ENCODE measurements around the gene AP4E1.
"Not testable (repeated sequence)": the region's sequence is repeated elsewhere in the genome, so short reads cannot be mapped to it uniquely, and the experiment has no call there.

AP4E1 gene

DNA sequence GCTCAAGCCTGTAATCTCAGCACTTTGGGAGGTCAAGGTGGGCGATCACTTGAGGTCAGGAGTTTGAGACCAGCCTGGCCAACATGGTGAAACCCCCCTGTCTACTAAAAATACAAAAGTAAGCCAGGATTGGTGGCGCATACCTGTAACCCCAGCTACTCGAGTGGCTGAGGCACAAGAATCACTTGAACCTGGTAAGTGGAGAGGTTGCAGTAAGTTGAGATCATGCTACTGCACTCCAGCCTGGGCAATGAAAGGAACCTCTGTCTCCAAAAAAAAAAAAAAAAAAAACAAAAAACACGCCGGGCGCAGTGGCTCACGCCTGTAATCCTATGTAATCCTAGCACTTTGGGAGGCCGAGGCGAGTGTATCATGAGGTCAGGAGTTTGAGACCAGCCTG lies 18.9 kb upstream of the AP4E1 start:
- DNase-seq (ENCODE audit: low spot score): no peak

GRCh38 chr15:50890751-50891150 lies 17.7 kb upstream of the AP4E1 start:
- no peak for DNase-seq (ENCODE audit: low spot score)

DNA sequence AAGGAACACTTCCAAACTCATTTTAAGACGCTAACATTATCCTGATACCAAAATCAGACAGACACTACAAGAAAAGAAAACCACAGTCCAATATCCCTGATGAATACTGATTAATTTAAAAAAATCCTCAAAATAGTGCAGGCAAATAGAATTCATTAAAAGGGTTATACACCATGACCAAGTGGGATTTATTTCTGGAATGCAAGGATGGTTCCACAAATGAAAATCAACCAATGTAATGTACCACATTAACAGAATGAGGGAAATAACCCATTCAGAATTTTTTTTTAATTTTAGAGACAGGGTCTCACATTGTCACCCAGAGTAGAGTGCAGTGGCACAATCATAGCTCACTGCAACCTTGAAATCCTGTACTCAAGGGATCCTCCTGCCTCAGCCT lies 17.3 kb upstream of the AP4E1 start:
- DNase-seq (ENCODE audit: low spot score): no peak

- no peak for DNase-seq (ENCODE audit: low spot score)
These were observed 14.5 kb upstream of the AP4E1 start for GRCh38 chr15:50893976-50894375.

DNA sequence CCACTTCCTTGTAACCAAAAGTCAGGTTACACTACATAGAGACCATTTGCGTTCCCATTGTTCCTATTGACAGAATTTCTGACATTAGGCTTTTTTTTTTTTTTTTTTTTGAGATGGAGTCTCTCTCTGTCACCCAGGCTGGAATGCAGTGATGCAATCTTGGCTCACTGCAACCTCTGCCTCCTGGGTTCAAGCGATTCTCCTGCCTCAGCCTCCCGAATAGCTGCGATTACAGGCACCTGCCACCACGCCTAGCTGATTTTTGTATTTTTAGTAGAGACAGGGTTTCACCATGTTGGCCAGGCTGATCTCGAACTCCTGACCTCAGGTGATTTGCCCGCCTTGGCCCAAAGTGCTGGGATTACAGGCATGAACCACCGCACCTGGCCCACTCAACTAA lies 7.1 kb upstream of the AP4E1 start:
- not testable (repeated sequence) for DNase-seq (ENCODE audit: low spot score)

DNA sequence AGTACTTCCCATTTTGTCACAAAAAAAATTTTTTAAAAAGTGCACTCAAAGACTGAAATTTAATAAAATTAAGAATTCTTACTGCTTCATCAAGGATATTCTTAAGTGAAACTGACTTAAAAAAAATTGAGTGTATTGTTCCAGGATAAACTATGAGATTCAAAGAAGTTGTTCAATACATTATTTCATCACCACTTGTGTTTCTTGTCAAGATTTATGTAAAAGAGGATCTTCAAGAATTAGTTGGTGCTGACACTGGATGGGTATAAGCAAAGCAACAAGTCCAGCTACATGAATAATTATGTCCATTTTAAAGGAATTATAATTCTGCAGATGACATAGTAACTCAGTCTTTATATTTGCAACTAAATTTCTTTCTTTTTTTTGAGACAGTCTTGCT lies 4.3 kb upstream of the AP4E1 start:
- no peak for DNase-seq (ENCODE audit: low spot score)

DNA sequence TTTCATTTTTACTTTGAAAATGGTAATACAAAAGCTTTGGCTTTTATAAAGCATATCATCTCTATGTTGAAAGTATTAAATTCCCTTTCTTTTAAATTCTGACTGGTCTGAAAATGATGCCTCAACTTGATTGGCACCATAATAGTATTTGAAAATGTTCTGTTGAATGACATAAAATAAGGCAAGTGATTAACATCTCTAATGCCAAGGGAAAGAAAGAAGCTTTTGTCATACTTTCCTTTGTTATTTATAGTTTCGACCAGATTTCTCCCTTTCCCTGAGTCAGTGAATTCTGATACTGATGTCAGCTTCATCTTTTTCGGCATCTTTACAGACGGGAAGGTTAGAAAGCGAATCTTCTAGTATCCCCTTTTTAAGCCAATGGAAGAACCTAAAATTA lies 3.4 kb upstream of the AP4E1 start:
- DNase-seq (ENCODE audit: low spot score): no peak

GRCh38 chr15:50906954-50907600 lies 1.4 kb upstream of the AP4E1 start:
- DNase-seq (ENCODE audit: low spot score): peak; percentile 61

- peak; percentile 49 for DNase-seq (ENCODE audit: low spot score)
These were observed 778 bp upstream of the AP4E1 start for GRCh38 chr15:50907601-50908208.

DNA sequence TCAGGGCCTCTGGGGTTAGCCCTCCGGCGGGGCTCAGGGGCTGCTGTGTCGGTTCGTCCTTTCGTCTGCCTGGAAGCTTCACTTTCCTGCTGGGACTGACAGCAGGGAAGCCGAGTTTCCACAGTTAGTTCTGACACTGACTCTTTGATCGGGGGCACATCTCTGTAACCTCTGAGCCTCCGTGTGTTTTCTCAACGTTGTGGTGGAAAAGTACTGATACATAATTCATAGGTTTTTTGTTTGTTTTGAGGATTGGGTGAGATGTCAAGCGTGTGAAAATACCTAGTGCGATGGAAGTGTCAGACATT lies 481 bp downstream of the AP4E1 start:
- DNase-seq (ENCODE audit: low spot score): peak; percentile 24

GRCh38 chr15:50910426-50910795 lies 1.9 kb downstream of the AP4E1 start:
- not testable (repeated sequence) for DNase-seq (ENCODE audit: low spot score)

DNA sequence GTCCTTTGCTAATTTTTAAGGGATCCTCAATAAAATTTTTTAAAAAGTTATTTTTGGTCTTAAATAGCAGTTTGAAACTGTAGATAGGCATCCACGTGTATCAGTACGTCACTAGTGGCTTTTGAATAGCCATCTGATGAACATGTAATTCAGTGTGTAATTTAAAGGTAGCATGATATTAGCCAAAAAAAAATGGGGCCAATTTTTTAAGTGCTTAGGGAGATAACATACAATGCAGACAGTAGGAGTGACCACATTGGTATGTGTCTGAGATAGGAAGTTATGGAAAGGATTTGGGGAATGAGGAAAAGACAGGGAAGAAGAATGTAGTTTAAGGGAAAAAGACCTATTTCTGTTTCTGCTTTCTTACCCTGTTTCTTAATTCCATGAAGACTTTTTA lies 2.5 kb downstream of the AP4E1 start:
- DNase-seq (ENCODE audit: low spot score): no peak

- DNase-seq (ENCODE audit: low spot score): no peak
These were observed 3.1 kb downstream of the AP4E1 start for GRCh38 chr15:50911621-50912020.

DNA sequence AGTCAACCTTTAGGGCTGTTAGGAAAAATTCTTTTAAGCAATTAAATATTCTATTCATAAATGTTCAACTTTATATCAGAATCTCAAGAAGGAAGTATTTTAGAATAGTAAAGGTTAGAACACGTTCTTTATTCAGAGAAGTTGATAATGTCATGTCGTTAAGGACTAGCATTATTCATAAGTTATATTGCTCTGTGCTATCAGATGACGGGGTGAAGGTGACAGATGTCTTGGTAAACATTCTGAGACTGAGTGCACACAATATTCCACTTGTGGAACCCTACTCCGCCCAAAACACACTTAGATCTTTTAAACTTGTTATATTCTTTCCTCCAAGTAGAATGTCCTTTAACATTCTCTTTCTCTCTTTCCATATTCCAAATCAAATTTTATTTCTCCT lies 7.9 kb downstream of the AP4E1 start:
- DNase-seq (ENCODE audit: low spot score): no peak

DNA sequence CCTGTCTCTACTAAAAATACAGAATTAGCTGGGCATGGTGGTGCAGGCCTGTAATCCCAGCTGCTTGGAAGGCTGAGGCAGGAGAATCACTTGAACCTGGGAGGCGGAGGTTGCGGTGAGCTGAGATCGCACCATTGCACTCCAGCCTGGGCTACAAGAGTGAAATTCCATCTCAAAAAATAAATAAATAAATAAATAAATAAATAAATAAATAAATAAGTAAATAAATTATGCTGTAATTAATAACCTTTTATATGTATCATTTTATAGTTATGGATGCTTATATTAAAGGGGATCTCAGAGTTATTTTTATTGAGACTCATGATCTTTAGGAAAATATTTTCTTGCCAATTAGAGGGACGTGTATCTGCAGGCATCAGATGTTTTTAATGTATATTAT lies 10.9 kb downstream of the AP4E1 start:
- DNase-seq (ENCODE audit: low spot score): not testable (repeated sequence)

DNA sequence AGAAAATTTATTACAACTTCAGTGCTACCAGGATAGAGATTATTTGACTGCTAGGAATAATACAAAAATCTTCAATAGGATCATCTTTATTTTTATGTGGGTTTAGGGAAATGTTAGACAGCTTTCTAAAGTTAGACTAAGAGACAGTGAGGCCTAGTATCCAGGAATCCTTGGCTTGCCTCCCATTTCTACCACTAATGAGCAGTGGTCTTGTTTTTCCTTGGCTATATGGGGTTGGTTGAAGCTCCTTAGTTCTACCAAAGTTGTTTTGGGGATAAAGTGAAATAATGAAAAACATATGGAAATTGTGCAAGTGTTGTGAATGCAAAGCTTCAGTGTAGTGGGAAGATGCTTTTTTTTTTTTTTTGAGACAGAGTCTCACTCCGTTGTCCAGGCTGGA lies 16.8 kb downstream of the AP4E1 start:
- DNase-seq (ENCODE audit: low spot score): no peak

- no peak for DNase-seq (ENCODE audit: low spot score)
These were observed 20.6 kb downstream of the AP4E1 start for GRCh38 chr15:50929062-50929461.

- DNase-seq (ENCODE audit: low spot score): no peak
These were observed 22.3 kb downstream of the AP4E1 start for GRCh38 chr15:50930792-50931191.

DNA sequence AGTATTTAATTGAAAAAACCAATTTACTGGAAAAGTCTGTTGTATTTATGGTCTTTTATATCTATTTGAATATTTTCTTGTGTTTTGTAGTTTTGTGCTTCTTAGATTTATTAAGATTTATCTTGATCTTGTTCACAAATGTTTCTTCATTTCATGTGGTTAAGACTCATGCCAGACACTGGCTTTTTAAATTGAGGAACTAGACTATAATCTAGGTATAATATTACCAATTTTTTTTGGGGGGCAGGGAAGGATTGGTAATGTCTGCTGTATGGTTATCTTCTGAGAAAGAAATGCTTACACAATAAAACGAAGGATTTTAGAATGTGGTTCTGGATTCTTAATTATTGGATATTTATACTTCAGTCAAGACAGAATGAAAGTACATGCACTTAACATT lies 24.9 kb downstream of the AP4E1 start:
- no peak for DNase-seq (ENCODE audit: low spot score)

GRCh38 chr15:50938525-50938924 lies 30.0 kb downstream of the AP4E1 start:
- DNase-seq (ENCODE audit: low spot score): no peak

DNA sequence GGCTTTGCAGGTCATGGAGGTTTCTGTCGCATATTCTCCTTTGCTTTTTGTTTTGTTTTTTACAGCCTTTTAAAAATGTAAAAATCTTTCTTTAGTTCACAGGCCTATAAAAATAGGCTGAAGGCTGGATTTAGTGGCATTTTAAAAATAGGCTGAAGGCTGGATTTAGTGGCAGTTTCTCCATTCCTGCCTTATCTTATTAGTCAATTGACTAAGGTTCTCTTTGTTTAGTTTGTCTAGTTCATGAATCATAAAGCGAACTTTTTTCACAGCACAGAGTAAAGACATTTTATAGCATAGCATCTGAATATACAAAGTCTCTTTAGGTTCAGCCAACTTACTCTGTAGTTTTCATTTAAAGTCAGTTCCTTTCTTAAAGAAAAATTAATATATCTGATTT lies 31.4 kb downstream of the AP4E1 start:
- DNase-seq (ENCODE audit: low spot score): no peak

DNA sequence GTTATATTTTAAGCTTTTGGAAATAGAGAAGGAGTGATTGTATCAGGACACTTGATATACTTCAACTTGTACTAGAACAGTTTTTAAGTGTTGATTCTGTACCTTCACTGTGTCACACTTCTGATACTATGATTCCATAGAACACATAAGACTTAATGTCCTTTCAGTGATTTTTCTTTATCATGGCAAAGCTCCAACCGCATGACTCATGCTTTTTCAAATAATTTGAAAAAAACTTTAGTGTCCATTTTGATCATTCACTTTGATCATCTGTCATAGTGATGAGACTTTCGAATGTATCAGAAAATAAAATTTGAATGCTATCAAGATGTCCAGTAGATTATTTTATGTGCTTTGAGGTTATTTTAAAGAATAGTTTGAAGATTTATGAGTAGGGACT lies 32.0 kb downstream of the AP4E1 start:
- no peak for DNase-seq (ENCODE audit: low spot score)

DNA sequence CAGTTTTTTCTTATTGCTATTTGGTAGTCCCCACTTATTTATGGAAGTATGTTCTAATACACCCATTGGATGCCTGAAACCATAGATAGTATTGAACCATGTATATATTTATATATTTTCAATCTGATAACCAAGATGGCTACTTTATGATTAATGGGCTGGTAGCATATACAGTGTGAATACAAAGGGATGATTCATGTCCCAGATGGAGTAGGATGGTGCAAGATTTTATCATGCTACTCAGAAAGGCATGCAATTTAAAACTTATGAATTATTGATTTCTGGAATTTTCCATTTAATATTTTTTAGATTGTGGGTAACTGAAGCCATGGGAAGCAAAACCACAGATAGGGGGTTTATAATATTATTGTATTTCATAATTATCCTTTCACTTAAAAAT lies 35.2 kb downstream of the AP4E1 start:
- no peak for DNase-seq (ENCODE audit: low spot score)

- no peak for DNase-seq (ENCODE audit: low spot score)
These were observed 36.2 kb downstream of the AP4E1 start for GRCh38 chr15:50944672-50945071.

- no peak for DNase-seq (ENCODE audit: low spot score)
These were observed 37.2 kb downstream of the AP4E1 start for GRCh38 chr15:50945725-50946124.
